SK-N-MC (cell line): ENCODE measurements around the gene OPCML.
A peak's percentile ranks its signal among the peaks of the same experiment; 100 is the strongest.

ENCODE experiments used
- DNase-seq: peaks from one replicate; pipeline ENCODE4 v3.0.0-alpha.2; 2011; ENCODE audit warnings: low read depth, low spot score
- H3K27ac ChIP-seq: fragments of 200-600 bp; sonication (generic); 2 replicates; pipeline ENCODE4 v1.5.1; 2016; ENCODE audit warnings: mixed run types
- H3K36me3 ChIP-seq: fragments of 200-600 bp; sonication (generic); 2 replicates; pipeline ENCODE4 v1.6.1; 2017; ENCODE audit warnings: antibody characterized with exemption, low read length, mixed read lengths; ENCODE audit not compliant: insufficient read depth
- H3K4me3 ChIP-seq: fragments of 200-600 bp; sonication (generic); 2 replicates; pipeline ENCODE4 v1.5.1; 2016
- H3K9ac ChIP-seq: fragments of 200-600 bp; sonication (generic); 2 replicates; pipeline ENCODE4 v1.8.0; 2017; ENCODE audit warnings: mixed run types, mixed read lengths; ENCODE audit not compliant: insufficient read length
- H3K9me3 ChIP-seq: fragments of 200-600 bp; sonication (generic); 2 replicates; pipeline ENCODE4 v1.6.1; 2017; ENCODE audit warnings: low read depth, mild to moderate bottlenecking, antibody characterized with exemption, low read length, moderate library complexity, mixed read lengths
- EZH2 ChIP-seq: fragments of 200-600 bp; sonication (generic); IDR thresholded peaks from one replicate; pipeline ENCODE4 v1.6.1; 2017; ENCODE audit warnings: antibody characterized with exemption
- FOXP2 ChIP-seq: optimal IDR thresholded peaks from 2 replicates; pipeline ENCODE3; 2011; ENCODE audit warnings: mild to moderate bottlenecking, moderate library complexity; ENCODE audit not compliant: insufficient read depth; ENCODE audit errors: extremely low read length, control extremely low read depth
- POLR2AphosphoS5 ChIP-seq: IDR thresholded peaks from 2 replicates; pipeline ENCODE4 v1.6.1; 2012; ENCODE audit warnings: mild to moderate bottlenecking, low read depth, low read length, borderline replicate concordance

OPCML gene

GRCh38 chr11:132937016-132937415, 595.3 kb downstream of the OPCML start:
- Histone ChIP-seq H3K9me3 (no peaks in the 10 kb centered on the region), H3K9ac (no peak overlapping the region), H3K4me3 (no peak overlapping the region), H3K27ac (no peak overlapping the region), H3K36me3 (no peaks in the 10 kb centered on the region)
- no peak for DNase-seq
- TF ChIP-seq FOXP2 (no peak), POLR2AphosphoS5 (no peak), EZH2 (no peak)

- Histone ChIP-seq H3K27ac (no peak overlapping the region), H3K9ac (no peak overlapping the region), H3K36me3 (no peaks in the 10 kb centered on the region), H3K9me3 (no peaks in the 10 kb centered on the region), H3K4me3 (no peak overlapping the region)
- DNase-seq: no peak
- TF ChIP-seq EZH2 (no peak), FOXP2 (no peak), POLR2AphosphoS5 (no peak)
These were observed 596.9 kb downstream of the OPCML start for GRCh38 chr11:132935383-132935782.

- H3K9me3 ChIP-seq: no peaks in the 10 kb centered on the region
- no peak overlapping the region for H3K27ac ChIP-seq
- DNase-seq: no peak
- no peak overlapping the region for H3K4me3 ChIP-seq
- TF ChIP-seq POLR2AphosphoS5 (no peak), FOXP2 (no peak), EZH2 (no peak)
- no peak overlapping the region for H3K9ac ChIP-seq
- no peaks in the 10 kb centered on the region for H3K36me3 ChIP-seq
These were observed 598.6 kb downstream of the OPCML start for GRCh38 chr11:132933703-132934102.

DNA sequence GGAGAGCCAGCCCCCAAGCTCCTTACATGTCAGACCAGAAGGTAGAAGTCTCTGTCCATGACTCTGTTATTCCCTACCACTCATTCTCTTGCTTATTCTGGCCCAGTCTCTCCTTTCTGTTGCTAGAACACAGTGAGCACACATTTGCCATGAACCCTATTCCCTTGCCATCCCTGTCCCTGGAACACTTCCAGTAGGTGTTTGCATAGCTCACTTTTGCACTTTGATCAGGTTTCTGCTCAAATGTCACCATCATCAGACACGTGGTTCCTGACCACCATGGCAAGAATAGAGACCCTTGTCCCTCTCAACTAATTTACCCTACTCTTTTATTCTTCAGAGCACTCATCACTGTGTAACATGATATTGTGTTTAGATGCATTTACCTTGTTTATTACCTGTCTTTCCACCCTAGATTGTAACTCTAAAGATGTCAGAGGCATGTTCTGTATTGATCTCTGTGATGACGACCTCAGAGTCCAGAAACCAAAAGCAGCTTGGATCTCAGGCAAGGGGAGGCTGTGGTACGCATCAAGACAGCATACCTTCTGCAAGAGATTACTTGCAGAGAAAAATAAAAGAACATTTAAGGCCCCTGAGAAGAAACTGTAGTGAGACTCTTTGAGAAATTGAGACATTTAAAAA, 606.4 kb downstream of the OPCML start:
- no peaks in the 10 kb centered on the region for H3K36me3 ChIP-seq
- H3K27ac ChIP-seq: no peak overlapping the region
- H3K4me3 ChIP-seq: no peak overlapping the region
- TF ChIP-seq POLR2AphosphoS5 (no peak), FOXP2 (no peak), EZH2 (no peak)
- H3K9ac ChIP-seq: no peak overlapping the region
- DNase-seq: no peak
- no peaks in the 10 kb centered on the region for H3K9me3 ChIP-seq

DNA sequence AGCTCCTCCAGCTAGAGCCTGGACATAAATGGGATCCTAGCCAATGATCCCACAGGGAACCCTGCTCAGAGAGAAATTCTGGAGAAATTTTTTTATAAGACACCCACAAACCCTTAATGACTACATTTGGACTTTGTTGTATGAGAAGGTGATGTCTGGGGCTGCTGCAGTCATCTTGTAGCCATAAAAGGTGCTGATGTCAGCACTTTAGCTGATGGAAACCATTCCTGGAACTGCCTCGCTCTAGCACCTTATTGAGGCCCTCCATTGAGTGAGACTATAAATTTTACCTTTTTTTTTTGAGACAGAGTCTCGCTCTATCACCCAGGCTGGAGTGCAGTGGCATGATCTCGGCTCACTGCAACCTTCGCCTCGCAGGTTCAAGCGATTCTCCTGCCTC, 610.7 kb downstream of the OPCML start:
- Histone ChIP-seq H3K4me3 (no peak overlapping the region), H3K9ac (no peak overlapping the region), H3K27ac (no peak overlapping the region), H3K9me3 (no peaks in the 10 kb centered on the region), H3K36me3 (no peaks in the 10 kb centered on the region)
- TF ChIP-seq FOXP2 (no peak), EZH2 (no peak), POLR2AphosphoS5 (no peak)
- DNase-seq: no peak

- DNase-seq: no peak
- TF ChIP-seq EZH2: no peak
- TF ChIP-seq FOXP2: no peak
- no peak for TF ChIP-seq POLR2AphosphoS5
- Histone ChIP-seq H3K36me3 (no peaks in the 10 kb centered on the region), H3K27ac (no peak overlapping the region), H3K9ac (no peak overlapping the region), H3K4me3 (peak overlapping the region; percentile 38), H3K9me3 (no peaks in the 10 kb centered on the region)
These were observed 611.7 kb downstream of the OPCML start for GRCh38 chr11:132920451-132921096.

- no peak for TF ChIP-seq POLR2AphosphoS5
- no peak for TF ChIP-seq EZH2
- no peak for TF ChIP-seq FOXP2
- no peak for DNase-seq
- Histone ChIP-seq H3K36me3 (no peaks in the 10 kb centered on the region), H3K27ac (no peak overlapping the region), H3K4me3 (no peak overlapping the region), H3K9me3 (no peaks in the 10 kb centered on the region), H3K9ac (no peak overlapping the region)
These were observed 617.7 kb downstream of the OPCML start for GRCh38 chr11:132914600-132914999.

GRCh38 chr11:132913886-132914285, 618.4 kb downstream of the OPCML start:
- H3K9me3 ChIP-seq: no peaks in the 10 kb centered on the region
- H3K4me3 ChIP-seq: no peak overlapping the region
- H3K27ac ChIP-seq: no peak overlapping the region
- no peak for DNase-seq
- TF ChIP-seq EZH2: no peak
- no peak for TF ChIP-seq POLR2AphosphoS5
- TF ChIP-seq FOXP2: no peak
- H3K9ac ChIP-seq: no peak overlapping the region
- no peaks in the 10 kb centered on the region for H3K36me3 ChIP-seq

GRCh38 chr11:132913295-132913694, 619.0 kb downstream of the OPCML start:
- Histone ChIP-seq H3K4me3 (no peak overlapping the region), H3K27ac (no peak overlapping the region), H3K9me3 (no peaks in the 10 kb centered on the region), H3K36me3 (no peaks in the 10 kb centered on the region), H3K9ac (no peak overlapping the region)
- TF ChIP-seq EZH2 (no peak), POLR2AphosphoS5 (no peak), FOXP2 (no peak)
- no peak for DNase-seq
